H9 (cell line): Measurements from ENCODE around the gene CCDC40. TPM values are rescaled to one million over a fixed set of nuclear protein-coding genes. Genes with fewer than 3 reads are reported as not detected.

Source experiments
- DNase-seq: peaks from one replicate; pipeline ENCODE4 v3.0.0-alpha.2; 2017
- H2AFZ ChIP-seq: one replicate; pipeline ENCODE4 v1.6.1; 2013; ENCODE audit warnings: mild to moderate bottlenecking, low read length, control low read depth, moderate library complexity
- H2AK5ac ChIP-seq: 2 replicates; pipeline ENCODE4 v1.6.1; 2013; ENCODE audit warnings: low read length, control low read depth, mixed read lengths; ENCODE audit not compliant: insufficient read length
- H2BK120ac ChIP-seq: one replicate; pipeline ENCODE4 v1.6.1; 2013; ENCODE audit warnings: low read depth, mild to moderate bottlenecking, low read length, control low read depth, inconsistent platforms; ENCODE audit not compliant: poor library complexity, severe bottlenecking
- H2BK12ac ChIP-seq: 2 replicates; pipeline ENCODE4 v1.6.1; 2013; ENCODE audit warnings: low read length, control low read depth, mixed read lengths, low read depth; ENCODE audit not compliant: insufficient read length
- H2BK15ac ChIP-seq: 2 replicates; pipeline ENCODE4 v1.6.1; 2013; ENCODE audit warnings: low read depth, low read length, control low read depth
- H2BK20ac ChIP-seq: one replicate; pipeline ENCODE4 v1.6.1; 2013; ENCODE audit warnings: low read depth, mild to moderate bottlenecking, low read length, control low read depth, inconsistent platforms; ENCODE audit not compliant: poor library complexity, severe bottlenecking
- H2BK5ac ChIP-seq: 2 replicates; pipeline ENCODE4 v1.6.1; 2013; ENCODE audit warnings: low read length, control low read depth, mixed read lengths; ENCODE audit not compliant: insufficient read length
- H3K14ac ChIP-seq: 2 replicates; pipeline ENCODE4 v1.6.1; 2013; ENCODE audit warnings: low read length, control low read depth; ENCODE audit not compliant: insufficient read depth
- H3K18ac ChIP-seq: 2 replicates; pipeline ENCODE4 v1.6.1; 2013; ENCODE audit warnings: low read depth, mild to moderate bottlenecking, mixed read lengths, low read length, control low read depth; ENCODE audit not compliant: insufficient read length
- H3K23ac ChIP-seq: 2 replicates; pipeline ENCODE4 v1.6.1; 2013; ENCODE audit warnings: low read length, control low read depth, mixed read lengths, low read depth; ENCODE audit not compliant: insufficient read length
- H3K23me2 ChIP-seq: 2 replicates; pipeline ENCODE4 v1.6.1; 2013; ENCODE audit warnings: low read depth, mild to moderate bottlenecking, mixed read lengths, low read length, control low read depth; ENCODE audit not compliant: insufficient read length, poor library complexity, severe bottlenecking
- H3K27ac ChIP-seq: 2 replicates; pipeline ENCODE4 v1.5.1; 2013; ENCODE audit warnings: low read length, control low read depth, mixed read lengths, low read depth; ENCODE audit not compliant: insufficient read length
- H3K27me3 ChIP-seq: 2 replicates; pipeline ENCODE4 v1.6.1; 2013; ENCODE audit warnings: low read length, control low read depth, inconsistent platforms; ENCODE audit not compliant: insufficient read depth
- H3K4ac ChIP-seq: 2 replicates; pipeline ENCODE4 v1.6.1; 2013; ENCODE audit warnings: low read depth, mild to moderate bottlenecking, control low read depth, inconsistent platforms, low read length, moderate library complexity
- H3K4me1 ChIP-seq: 2 replicates; pipeline ENCODE4 v1.6.1; 2013; ENCODE audit warnings: low read length, control low read depth, inconsistent platforms; ENCODE audit not compliant: insufficient read depth
- H3K4me2 ChIP-seq: 2 replicates; pipeline ENCODE4 v1.6.1; 2013; ENCODE audit warnings: low read length, control low read depth, mixed read lengths; ENCODE audit not compliant: insufficient read length, insufficient read depth
- H3K56ac ChIP-seq: 2 replicates; pipeline ENCODE4 v1.6.1; 2013; ENCODE audit warnings: low read depth, mild to moderate bottlenecking, mixed read lengths, low read length, control low read depth; ENCODE audit not compliant: insufficient read length
- H3K79me1 ChIP-seq: 2 replicates; pipeline ENCODE4 v1.6.1; 2013; ENCODE audit warnings: low read depth, mild to moderate bottlenecking, moderate library complexity, low read length, control low read depth, inconsistent platforms; ENCODE audit not compliant: insufficient read depth, poor library complexity, severe bottlenecking
- H3K79me2 ChIP-seq: 2 replicates; pipeline ENCODE4 v1.6.1; 2013; ENCODE audit warnings: low read length, control low read depth, inconsistent platforms; ENCODE audit not compliant: insufficient read depth
- H3K9ac ChIP-seq: 2 replicates; pipeline ENCODE4 v1.6.1; 2013; ENCODE audit warnings: low read length, control low read depth, mixed read lengths; ENCODE audit not compliant: insufficient read length; ENCODE audit errors: extremely low read depth
- H3K9me3 ChIP-seq: one replicate; pipeline ENCODE4 v1.6.1; 2013; ENCODE audit warnings: low read depth, low read length, inconsistent platforms; ENCODE audit not compliant: control insufficient read depth
- H3T11ph ChIP-seq: one replicate; pipeline ENCODE4 v1.6.1; 2013; ENCODE audit warnings: mild to moderate bottlenecking, low read length, control low read depth, inconsistent platforms
- H4K20me1 ChIP-seq: one replicate; pipeline ENCODE4 v1.6.1; 2013; ENCODE audit not compliant: control insufficient read depth, insufficient read length, insufficient read depth
- H4K5ac ChIP-seq: 2 replicates; pipeline ENCODE4 v1.6.1; 2013; ENCODE audit warnings: low read depth, mild to moderate bottlenecking, mixed read lengths, low read length, control low read depth; ENCODE audit not compliant: insufficient read length
- H4K8ac ChIP-seq: replicated peaks from 2 replicates; pipeline ENCODE4 v1.6.1; 2013; ENCODE audit warnings: low read length, control low read depth, mixed read lengths, low read depth; ENCODE audit not compliant: insufficient read length
- H4K91ac ChIP-seq: 2 replicates; pipeline ENCODE4 v1.6.1; 2013; ENCODE audit warnings: low read depth, mild to moderate bottlenecking, moderate library complexity, mixed read lengths, low read length, control low read depth; ENCODE audit not compliant: insufficient read length
- H3K27ac Mint-ChIP-seq, 3 experiments: 2 replicates in 2 of 3; 3 replicates in 1 of 3; pipeline ENCODE4 v1.8.0; 2020 to 2021; ENCODE audit warnings: mixed read lengths in 3 of 3, mild to moderate bottlenecking in 1 of 3, moderate library complexity in 1 of 3
- H3K27me3 Mint-ChIP-seq: 2 replicates; pipeline ENCODE4 v1.8.0; 2021; ENCODE audit warnings: low read depth, mild to moderate bottlenecking, moderate library complexity, mixed read lengths
- H3K36me3 Mint-ChIP-seq, 3 experiments: 2 replicates in 2 of 3; 3 replicates in 1 of 3; pipeline ENCODE4 v1.8.0; 2020 to 2021; ENCODE audit warnings: low read depth in 3 of 3, mixed read lengths in 3 of 3; ENCODE audit not compliant: insufficient read depth in 1 of 3
- H3K4me1 Mint-ChIP-seq, 2 experiments: 2 replicates each; pipeline ENCODE4 v1.8.0; 2020; ENCODE audit warnings: mixed read lengths in 2 of 2
- H3K4me3 Mint-ChIP-seq, 2 experiments: 2 replicates in 1 of 2; 3 replicates in 1 of 2; pipeline ENCODE4 v1.8.0; 2020 to 2021; ENCODE audit warnings: mild to moderate bottlenecking in 2 of 2, mixed read lengths in 2 of 2, moderate library complexity in 1 of 2
- H3K9me3 Mint-ChIP-seq, 2 experiments: 2 replicates in 1 of 2; 3 replicates in 1 of 2; pipeline ENCODE4 v1.8.0; 2020; ENCODE audit warnings: mild to moderate bottlenecking in 2 of 2, mixed read lengths in 2 of 2, moderate library complexity in 1 of 2
- WGBS: extraction: QIAGEN DNeasy Blood & Tissue Kit; methylation state at CpG from one replicate; pipeline ENCODE4 v1.1.7; 2013; ENCODE audit warnings: missing lambda C conversion rate, low lambda C conversion rate, mixed read lengths; ENCODE audit not compliant: insufficient read length; ENCODE audit errors: extremely low coverage; 5-methylcytosine and 5-hydroxymethylcytosine counted together
- total RNA-seq: library from RNA; stranded (reverse); gene quantifications from 2 replicates; pipeline ENCODE4 v1.2.1, GENCODE V29; 2021
- TF ChIP-seq, protein P1 (sequence below): fragments of 200-600 bp; sonication (generic); conservative IDR thresholded peaks from 3 replicates; pipeline ENCODE4 v1.8.0; 2021; ENCODE audit warnings: antibody characterized with exemption, mild to moderate bottlenecking

Gene CCDC40
- total RNA-seq, 1 experiment from 2014 or later: 8.9 TPM

DNA sequence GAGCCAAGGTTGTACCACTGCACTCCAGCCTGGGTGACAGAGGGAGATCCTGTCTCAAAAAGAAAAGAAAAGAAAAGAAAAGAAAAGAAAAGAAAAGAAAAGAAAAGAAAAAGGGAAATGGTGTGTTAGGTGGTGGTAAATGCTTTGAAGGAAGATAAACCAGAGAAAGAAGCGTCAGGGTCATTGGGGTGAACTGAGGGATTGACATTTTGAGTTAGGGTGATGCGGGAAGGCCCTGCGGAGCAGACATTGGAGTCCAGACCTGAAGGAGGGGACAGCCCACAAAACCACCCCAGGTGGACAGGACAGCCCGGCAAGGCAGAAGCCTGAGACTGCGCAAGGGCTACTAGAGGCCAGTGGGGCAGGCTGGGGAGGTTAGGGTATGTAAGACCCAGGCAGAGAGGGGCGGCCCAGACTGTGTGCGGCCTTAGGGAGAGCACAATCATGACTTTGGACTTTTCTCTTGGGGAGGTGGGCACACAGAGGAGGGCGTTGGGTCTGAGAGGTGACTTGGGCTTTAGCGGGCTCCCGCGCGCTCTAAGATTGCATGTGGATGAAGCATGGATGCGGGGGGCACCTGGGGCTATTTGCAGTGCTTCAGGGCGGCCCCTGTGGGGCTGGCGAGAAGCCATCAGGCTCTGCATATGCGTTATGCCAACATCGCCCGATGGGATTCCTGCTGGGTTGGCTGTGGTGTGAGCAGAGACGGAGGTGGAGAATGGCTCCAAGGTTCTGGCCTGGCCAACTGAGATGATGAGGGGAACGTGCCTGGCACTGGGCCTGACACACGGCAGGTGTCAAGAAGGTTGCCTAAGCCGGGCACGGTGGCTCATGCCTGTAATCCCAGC lies 61.6 kb downstream of the CCDC40 start:
- Histone ChIP-seq H2BK5ac (no peak overlapping the region), H3K27ac (no peak overlapping the region), H3K4ac (no peak overlapping the region), H3K9me3 (no peaks in the 10 kb centered on the region), H2BK20ac (no peak overlapping the region), H3K4me2 (no peak overlapping the region), H3K79me2 (no peaks in the 10 kb centered on the region), H3K27me3 (no peaks in the 10 kb centered on the region; the same call in 1 of the 2 replicates), H2AK5ac (no peak overlapping the region), H3K79me1 (no peaks in the 10 kb centered on the region), H3K23ac (no peak overlapping the region), H3K4me1 (peaks cover 5% of the 10 kb centered on the region; the same call in 1 of the 2 replicates), H3K9ac (no peak overlapping the region), H4K8ac (no peak overlapping the region), H2BK12ac (no peak overlapping the region), H2AFZ (no peak overlapping the region), H4K5ac (no peak overlapping the region), H3K14ac (no peak overlapping the region), H4K20me1 (no peaks in the 10 kb centered on the region), H3K23me2 (peaks cover 8% of the 10 kb centered on the region), H3K18ac (no peak overlapping the region), H2BK15ac (no peak overlapping the region), H3T11ph (no peak overlapping the region), H2BK120ac (no peak overlapping the region), H3K56ac (no peak overlapping the region), H4K91ac (no peak overlapping the region)
- no peak overlapping the region; a peak in 1 of 7 replicates for H3K27ac Mint-ChIP-seq
- no peaks in the 10 kb centered on the region for H3K9me3 Mint-ChIP-seq
- peaks cover 15% of the 10 kb centered on the region for H3K27me3 Mint-ChIP-seq
- TF ChIP-seq, protein P1, sequence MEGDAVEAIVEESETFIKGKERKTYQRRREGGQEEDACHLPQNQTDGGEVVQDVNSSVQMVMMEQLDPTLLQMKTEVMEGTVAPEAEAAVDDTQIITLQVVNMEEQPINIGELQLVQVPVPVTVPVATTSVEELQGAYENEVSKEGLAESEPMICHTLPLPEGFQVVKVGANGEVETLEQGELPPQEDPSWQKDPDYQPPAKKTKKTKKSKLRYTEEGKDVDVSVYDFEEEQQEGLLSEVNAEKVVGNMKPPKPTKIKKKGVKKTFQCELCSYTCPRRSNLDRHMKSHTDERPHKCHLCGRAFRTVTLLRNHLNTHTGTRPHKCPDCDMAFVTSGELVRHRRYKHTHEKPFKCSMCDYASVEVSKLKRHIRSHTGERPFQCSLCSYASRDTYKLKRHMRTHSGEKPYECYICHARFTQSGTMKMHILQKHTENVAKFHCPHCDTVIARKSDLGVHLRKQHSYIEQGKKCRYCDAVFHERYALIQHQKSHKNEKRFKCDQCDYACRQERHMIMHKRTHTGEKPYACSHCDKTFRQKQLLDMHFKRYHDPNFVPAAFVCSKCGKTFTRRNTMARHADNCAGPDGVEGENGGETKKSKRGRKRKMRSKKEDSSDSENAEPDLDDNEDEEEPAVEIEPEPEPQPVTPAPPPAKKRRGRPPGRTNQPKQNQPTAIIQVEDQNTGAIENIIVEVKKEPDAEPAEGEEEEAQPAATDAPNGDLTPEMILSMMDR: no peak
- no peak for DNase-seq
- no peaks in the 10 kb centered on the region; a peak in 2 of 7 replicates for H3K36me3 Mint-ChIP-seq
- H3K4me1 Mint-ChIP-seq: peaks cover 12 to 14% of the 10 kb centered on the region in 2 experiments
- no peak overlapping the region for H3K4me3 Mint-ChIP-seq
- WGBS: no CpG with 5 or more reads among the region's 23 CpGs
